ENCODE results near the gene GRK4. TPM values are rescaled to one million over a fixed set of nuclear protein-coding genes. Genes with fewer than 3 reads are reported as not detected.
A peak's percentile ranks its signal among the peaks of the same experiment; 100 is the strongest.
"Not testable (repeated sequence)": the region's sequence is repeated elsewhere in the genome, so short reads cannot be mapped to it uniquely, and the experiment has no call there.

GRK4 gene
- total RNA-seq, 2 experiments from 2014 or later, result 3.0 to 4.4 TPM

DNA sequence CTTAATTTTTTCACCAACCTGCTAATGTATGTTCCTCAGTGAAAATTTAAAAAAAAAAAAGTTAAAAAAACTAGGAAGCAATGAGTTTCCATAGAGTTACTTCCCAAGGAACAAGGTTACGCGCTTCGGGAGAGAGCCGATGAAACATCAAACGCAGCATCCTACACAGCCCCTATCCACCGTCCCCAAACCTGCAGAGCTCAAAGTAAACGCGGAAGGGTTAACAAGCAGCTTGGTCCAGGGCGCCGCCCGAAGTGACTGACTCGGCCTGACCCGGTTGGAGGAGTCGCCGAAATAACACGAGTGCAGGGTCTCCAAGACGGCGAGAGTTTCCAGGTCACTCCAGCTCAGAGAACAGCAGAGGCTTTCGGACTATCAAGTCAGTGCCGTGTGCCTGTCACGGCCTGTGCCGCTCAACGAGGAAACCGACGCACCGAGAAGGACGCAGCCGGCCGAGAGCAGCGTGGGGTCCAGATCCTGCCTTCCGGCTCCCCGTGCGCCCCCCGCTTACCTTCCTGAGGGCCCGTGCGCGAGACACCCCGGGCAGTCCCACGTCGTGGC lies 677 bp upstream of the GRK4 start:
- H3K4me3 Mint-ChIP-seq, result peak overlapping the region; percentile 78
- CTCF ChIA-PET, result interaction anchor here (1.0 to 4.6 kb wide), 13 partner anchors 9 to 199 kb away, joined by 3 to 37 read pairs (median 5); partner anchors contain the start of genes HTT and HTT-AS
- peaks cover 7% of the 10 kb centered on the region for H3K27me3 Mint-ChIP-seq
- no peaks in the 10 kb centered on the region for H3K9me3 Mint-ChIP-seq (ENCODE audit: low read depth)
- DNase-seq (peak; percentile 71), ATAC-seq (peak; percentile 29)
- H3K36me3 Mint-ChIP-seq, result peaks cover 19% of the 10 kb centered on the region
- H3K27ac Mint-ChIP-seq, result peak overlapping the region; percentile 77
- H3K4me1 Mint-ChIP-seq, result peaks cover 49% of the 10 kb centered on the region

DNA sequence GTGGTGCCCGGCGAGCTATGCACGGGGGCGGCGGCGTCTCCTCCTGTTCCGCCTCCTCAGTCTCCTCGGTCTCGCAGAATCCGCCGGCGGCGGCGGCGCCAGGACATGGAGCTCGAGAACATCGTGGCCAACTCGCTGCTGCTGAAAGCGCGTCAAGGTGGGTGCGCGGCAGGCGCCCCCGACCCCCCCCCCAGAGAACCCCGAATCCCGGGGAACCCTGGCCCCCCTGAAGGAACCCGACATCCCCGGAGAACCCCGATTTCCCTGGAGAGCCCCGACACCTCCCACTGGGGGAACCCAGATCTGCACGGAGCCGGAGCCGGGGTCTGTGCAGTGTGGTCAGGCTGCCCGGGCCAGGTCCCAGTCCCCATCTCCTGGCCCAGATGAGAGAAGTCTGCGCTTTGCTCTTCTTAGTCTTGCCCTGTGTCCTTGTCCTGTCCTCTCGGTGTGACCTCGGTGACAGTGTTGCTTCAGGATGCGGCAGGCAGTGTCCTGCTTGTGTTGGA lies 648 bp downstream of the GRK4 start:
- peak overlapping the region; percentile 78 for H3K4me3 Mint-ChIP-seq
- DNase-seq, result peak; percentile 70
- CTCF ChIA-PET, result interaction anchor here (0.5 to 4.6 kb wide), 15 partner anchors 10 to 208 kb away, joined by 3 to 37 read pairs (median 5); partner anchors contain the start of gene TNIP2
- peak; percentile 25 for ATAC-seq
- H3K4me1 Mint-ChIP-seq, result peaks cover 36% of the 10 kb centered on the region
- peak overlapping the region; percentile 28 for H3K27ac Mint-ChIP-seq
- H3K36me3 Mint-ChIP-seq, result peaks cover 8% of the 10 kb centered on the region
- H3K27me3 Mint-ChIP-seq, result peaks cover 7% of the 10 kb centered on the region
- no peaks in the 10 kb centered on the region for H3K9me3 Mint-ChIP-seq (ENCODE audit: low read depth)

DNA sequence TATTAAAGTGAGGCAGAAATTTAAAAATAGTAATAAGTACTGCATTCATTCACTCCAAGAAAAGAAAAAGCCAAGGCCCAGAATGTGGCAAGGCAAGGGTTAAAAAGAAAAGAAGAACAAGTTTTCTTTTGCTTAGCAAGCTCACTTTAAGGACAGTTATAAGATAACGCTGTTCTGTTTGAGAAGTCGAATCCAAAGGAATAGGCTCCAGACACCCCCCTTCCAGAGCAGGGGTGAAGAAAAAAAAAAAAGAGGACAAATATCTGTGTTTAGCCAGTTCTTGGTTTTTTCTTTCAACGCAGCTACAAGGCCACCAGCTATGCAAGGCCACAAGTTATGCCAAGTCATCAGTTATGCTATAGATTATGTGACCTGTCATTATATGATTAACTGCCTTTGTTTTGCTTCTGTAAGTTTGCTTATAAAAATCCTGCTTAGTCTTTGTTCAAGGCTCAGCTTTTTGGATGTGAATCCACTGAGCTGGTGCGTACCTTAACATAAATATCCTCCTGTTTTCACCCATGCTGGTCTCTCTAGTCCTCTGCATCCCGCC lies 1.4 kb downstream of the GRK4 start:
- peak overlapping the region; percentile 78 for H3K4me3 Mint-ChIP-seq
- peaks cover 7% of the 10 kb centered on the region for H3K36me3 Mint-ChIP-seq
- H3K4me1 Mint-ChIP-seq, result peaks cover 30% of the 10 kb centered on the region
- DNase-seq, result no peak
- CTCF ChIA-PET, result interaction anchor here (2.1 to 4.6 kb wide), 4 partner anchors 13 to 202 kb away, joined by 7 to 37 read pairs (median 18); no protein-coding TSS in a partner anchor
- no peak overlapping the region for H3K27ac Mint-ChIP-seq
- no peaks in the 10 kb centered on the region for H3K9me3 Mint-ChIP-seq (ENCODE audit: low read depth)
- ATAC-seq, result no peak
- H3K27me3 Mint-ChIP-seq, result peaks cover 7% of the 10 kb centered on the region

DNA sequence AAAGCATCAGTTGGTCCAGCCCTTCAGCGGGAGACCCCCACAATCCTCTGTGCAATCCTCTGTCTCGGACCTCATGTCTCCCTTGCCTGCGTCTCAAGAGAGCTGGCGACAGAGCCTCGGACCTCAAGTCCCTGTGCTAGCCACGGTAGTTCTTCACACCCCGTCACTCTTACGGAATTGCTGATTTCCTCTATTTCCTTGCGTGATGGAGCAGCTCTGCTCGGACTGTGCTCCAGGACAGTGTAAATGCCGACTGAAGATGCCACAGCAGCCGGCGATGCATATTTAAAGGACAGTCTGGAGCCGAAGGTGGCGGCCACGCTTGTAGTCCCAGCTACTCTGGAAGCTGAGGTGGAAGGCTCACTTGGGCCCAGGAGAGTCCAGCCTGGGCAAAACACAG lies 1.9 kb downstream of the GRK4 start:
- DNase-seq, result no peak
- ATAC-seq, result no peak
- Mint-ChIP-seq H3K27ac (no peak overlapping the region), H3K27me3 (peaks cover 7% of the 10 kb centered on the region), H3K4me3 (peak overlapping the region; percentile 19), H3K36me3 (peaks cover 7% of the 10 kb centered on the region), H3K9me3 (ENCODE audit: low read depth) (no peaks in the 10 kb centered on the region), H3K4me1 (peaks cover 27% of the 10 kb centered on the region)
- CTCF ChIA-PET, result interaction anchor here (2.1 to 4.6 kb wide), 4 partner anchors 12 to 202 kb away, joined by 7 to 37 read pairs (median 18); no protein-coding TSS in a partner anchor

DNA sequence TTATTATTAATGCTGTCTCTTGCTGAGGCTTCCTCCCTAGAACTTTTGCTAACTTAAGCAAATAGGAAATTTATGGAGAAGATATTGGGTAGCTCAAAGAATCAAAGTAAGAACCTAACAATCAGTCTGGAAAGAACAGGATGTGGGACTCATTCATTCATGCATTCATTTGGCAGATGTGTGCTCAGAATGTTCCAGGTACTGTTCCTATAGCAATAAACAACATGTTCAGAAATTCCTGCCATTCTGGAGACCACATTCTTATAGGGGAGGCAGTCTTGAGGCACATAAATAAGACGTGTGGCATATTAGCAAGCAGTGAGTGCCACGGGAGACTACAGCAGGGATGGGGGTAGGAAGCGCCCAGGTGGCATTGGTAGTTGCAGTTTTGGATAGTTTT lies 5.0 kb downstream of the GRK4 start:
- Mint-ChIP-seq H3K27me3 (peaks cover 7% of the 10 kb centered on the region), H3K4me1 (peaks cover 15% of the 10 kb centered on the region), H3K9me3 (ENCODE audit: low read depth) (no peaks in the 10 kb centered on the region), H3K4me3 (no peak overlapping the region), H3K27ac (no peak overlapping the region), H3K36me3 (no peaks in the 10 kb centered on the region)
- ATAC-seq, result no peak
- no peak for DNase-seq
- CTCF ChIA-PET, result interaction anchor here (1.8 kb wide), 1 partner anchor 10 kb away, joined by 9 read pairs; no protein-coding TSS in a partner anchor

DNA sequence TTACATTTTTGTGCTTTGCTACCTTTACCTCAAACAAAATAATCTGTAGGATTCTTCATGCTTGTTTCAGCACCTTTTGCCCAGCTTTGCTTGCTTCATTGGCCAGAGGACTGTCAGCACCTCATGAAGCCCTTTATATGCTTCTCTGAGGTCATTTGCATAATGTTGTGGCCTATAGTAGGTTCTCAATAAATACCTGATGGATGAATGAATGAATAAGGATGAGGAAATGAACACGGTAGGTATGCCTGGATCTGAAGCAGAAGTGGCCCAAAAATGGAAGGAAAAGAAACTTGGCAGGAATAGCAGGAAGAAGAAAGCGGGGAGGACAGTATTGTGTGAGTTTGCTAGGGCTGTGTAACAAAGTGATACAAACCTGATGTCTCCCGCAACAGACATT lies 7.9 kb downstream of the GRK4 start:
- H3K9me3 Mint-ChIP-seq (ENCODE audit: low read depth), result no peaks in the 10 kb centered on the region
- H3K4me1 Mint-ChIP-seq, result peaks cover 8% of the 10 kb centered on the region
- H3K36me3 Mint-ChIP-seq, result no peaks in the 10 kb centered on the region
- H3K27ac Mint-ChIP-seq, result no peak overlapping the region
- H3K27me3 Mint-ChIP-seq, result no peaks in the 10 kb centered on the region
- ATAC-seq (no peak), DNase-seq (no peak)
- CTCF ChIA-PET, result interaction anchor here (0.8 to 1.0 kb wide), 2 partner anchors 15 to 66 kb away, joined by 3 read pairs; no protein-coding TSS in a partner anchor
- H3K4me3 Mint-ChIP-seq, result no peak overlapping the region

DNA sequence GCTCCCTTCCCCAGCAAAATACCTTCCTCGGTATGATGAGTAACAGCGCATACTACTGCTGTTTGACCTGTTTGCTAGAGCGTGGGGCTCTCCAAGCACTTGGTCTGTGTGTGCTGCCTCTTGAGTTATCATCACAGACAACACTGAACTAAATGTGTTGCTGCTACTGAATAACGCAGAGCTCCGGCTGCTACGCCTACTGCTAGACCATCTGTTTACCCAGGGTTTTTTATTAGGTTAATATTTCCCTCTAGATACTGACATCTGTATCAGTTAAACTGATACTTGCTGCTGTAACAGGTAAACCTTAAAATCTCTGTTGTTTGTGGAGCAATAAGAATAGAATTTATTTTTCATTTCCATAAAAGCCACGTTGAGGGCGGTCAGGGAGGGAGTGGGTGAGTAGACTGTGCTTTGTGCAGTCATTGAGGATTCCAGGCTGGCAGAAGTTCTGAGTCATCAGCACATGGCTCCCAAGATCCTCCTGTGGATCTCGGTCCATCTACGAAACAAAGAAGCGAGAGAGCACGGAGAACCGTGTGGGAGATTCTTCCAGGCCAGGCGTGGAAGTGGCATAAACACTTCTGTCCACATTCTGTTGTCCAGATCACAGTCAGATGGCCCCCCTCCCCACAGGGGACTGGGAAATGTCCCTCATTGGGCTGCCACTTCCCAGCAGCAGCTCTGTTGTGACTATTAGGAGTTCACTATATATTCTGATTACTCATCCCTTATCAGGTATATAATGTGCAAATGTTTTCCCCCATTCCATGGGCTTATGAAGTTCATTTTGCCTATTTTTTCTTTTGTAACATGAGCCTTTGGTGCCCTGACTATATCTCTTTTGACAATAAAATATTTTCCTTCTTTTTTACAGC lies 14.1 kb downstream of the GRK4 start:
- H3K27ac Mint-ChIP-seq, result no peak overlapping the region
- CTCF ChIA-PET, result interaction anchor here (0.6 to 4.2 kb wide), 19 partner anchors 9 to 207 kb away, joined by 3 to 37 read pairs (median 5); partner anchors contain the start of genes GRK4 and NOP14
- no peaks in the 10 kb centered on the region for H3K4me1 Mint-ChIP-seq
- H3K9me3 Mint-ChIP-seq (ENCODE audit: low read depth), result peaks cover 3% of the 10 kb centered on the region
- DNase-seq (no peak), ATAC-seq (no peak)
- peaks cover 2% of the 10 kb centered on the region for H3K36me3 Mint-ChIP-seq
- no peak overlapping the region for H3K4me3 Mint-ChIP-seq
- H3K27me3 Mint-ChIP-seq, result peaks cover 3% of the 10 kb centered on the region

DNA sequence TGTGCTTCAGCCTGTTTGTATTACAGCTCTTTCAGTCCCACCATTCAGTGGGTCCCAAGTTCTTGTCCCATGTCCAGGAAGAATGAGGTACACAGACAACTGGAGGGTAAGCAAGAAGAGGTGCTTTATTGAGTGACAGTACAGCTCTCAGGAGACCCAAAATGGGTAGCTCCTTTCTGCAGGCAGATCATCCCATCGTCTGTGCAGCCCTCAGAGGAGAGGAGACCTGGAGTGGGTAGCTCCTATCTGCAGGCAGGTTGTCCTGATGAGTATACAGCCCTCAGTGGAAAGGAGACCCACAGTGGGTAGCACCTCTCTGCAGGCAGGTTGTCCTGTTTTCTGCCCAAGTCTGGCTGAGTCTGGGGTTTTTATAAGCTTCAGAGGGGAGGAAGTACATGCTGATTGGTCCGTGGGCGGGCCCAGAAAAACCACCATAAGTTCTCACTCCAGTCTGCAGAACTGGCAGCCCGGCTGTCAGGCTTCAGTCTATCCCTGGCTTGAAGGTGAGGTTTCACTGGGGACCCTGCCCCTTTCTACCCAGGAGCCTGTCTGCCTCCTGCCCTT lies 18.0 kb downstream of the GRK4 start:
- CTCF ChIA-PET, result interaction anchor here (0.9 to 2.9 kb wide), 7 partner anchors 11 to 80 kb away, joined by 3 to 10 read pairs (median 3); partner anchors contain the start of gene GRK4
- DNase-seq, result no peak
- Mint-ChIP-seq H3K27me3 (peaks cover 14% of the 10 kb centered on the region), H3K36me3 (peaks cover 4% of the 10 kb centered on the region), H3K4me1 (no peaks in the 10 kb centered on the region), H3K9me3 (ENCODE audit: low read depth) (peaks cover 3% of the 10 kb centered on the region), H3K27ac (no peak overlapping the region), H3K4me3 (no peak overlapping the region)
- ATAC-seq, result no peak

DNA sequence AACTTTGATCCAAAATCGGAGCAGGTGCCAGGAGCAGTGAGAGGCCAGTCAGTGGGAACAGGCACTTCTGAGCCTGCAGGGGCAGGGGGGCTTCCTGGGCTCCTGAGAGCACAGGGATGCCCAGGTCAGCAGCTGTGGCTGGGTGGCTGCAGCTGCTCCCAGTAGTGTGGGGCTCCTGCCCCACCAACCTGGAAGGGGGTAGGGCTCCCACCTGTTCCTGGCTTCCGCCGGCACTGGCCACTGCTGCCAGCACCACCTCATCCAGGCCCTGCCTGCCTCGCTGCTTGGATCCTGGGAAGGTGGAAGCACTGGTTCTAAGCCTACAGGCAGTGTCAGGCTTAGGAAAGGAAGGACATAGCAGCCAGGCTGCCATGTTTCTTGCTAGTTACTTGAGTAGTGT lies 18.6 kb downstream of the GRK4 start:
- H3K27me3 Mint-ChIP-seq, result peaks cover 14% of the 10 kb centered on the region
- H3K9me3 Mint-ChIP-seq (ENCODE audit: low read depth), result peaks cover 3% of the 10 kb centered on the region
- CTCF ChIA-PET, result interaction anchor here (1.1 to 2.9 kb wide), 3 partner anchors 10 to 79 kb away, joined by 3 to 10 read pairs (median 6); partner anchors contain the start of gene GRK4
- peaks cover 4% of the 10 kb centered on the region for H3K36me3 Mint-ChIP-seq
- ATAC-seq, result no peak
- H3K4me1 Mint-ChIP-seq, result no peaks in the 10 kb centered on the region
- no peak for DNase-seq
- H3K4me3 Mint-ChIP-seq, result no peak overlapping the region
- H3K27ac Mint-ChIP-seq, result no peak overlapping the region

DNA sequence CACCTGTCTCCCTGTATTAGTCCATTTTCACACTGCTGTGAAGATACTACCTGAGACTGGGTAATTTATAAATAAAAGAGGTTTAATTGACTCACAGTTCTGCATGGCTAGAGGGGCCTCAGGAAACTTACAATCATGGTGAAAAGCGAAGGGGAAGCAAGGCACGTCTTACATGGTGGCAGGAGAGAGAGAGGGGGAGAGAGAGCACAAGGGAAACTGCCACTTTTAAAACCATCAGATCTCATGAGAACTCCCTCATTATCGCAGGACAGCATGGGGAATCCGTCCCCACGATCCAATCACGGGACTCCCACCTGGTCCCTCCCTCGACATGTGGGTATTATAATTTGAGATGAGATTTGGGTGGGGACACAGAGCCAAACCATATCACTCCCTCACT lies 20.3 kb downstream of the GRK4 start:
- not testable (repeated sequence) for ATAC-seq; H3K36me3 Mint-ChIP-seq; H3K9me3 Mint-ChIP-seq (ENCODE audit: low read depth); DNase-seq; H3K4me3 Mint-ChIP-seq; H3K4me1 Mint-ChIP-seq; H3K27ac Mint-ChIP-seq
- peaks cover 19% of the 10 kb centered on the region for H3K27me3 Mint-ChIP-seq
- CTCF ChIA-PET, result interaction anchor here (1.7 kb wide), 1 partner anchor 9 kb away, joined by 6 read pairs; no protein-coding TSS in a partner anchor

DNA sequence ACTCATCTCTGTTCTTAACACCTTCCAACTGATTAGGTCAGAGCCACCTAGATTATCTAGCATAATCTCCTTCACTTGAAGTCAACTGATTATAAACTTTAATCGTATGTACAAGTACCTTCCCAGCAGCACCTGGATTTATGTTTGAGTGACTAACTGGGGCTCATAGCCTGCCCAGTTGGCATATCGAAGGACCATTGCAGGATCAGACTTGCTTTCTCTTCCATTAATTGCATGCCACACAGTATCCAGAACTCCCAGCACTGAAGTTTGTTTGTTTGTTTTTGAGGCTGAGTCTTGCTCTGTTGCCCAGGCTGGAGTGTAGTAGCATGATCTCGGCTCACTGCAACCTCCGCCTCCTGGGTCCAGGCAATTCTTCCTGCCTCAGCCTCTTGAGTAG lies 27.9 kb downstream of the GRK4 start:
- no peaks in the 10 kb centered on the region for H3K36me3 Mint-ChIP-seq
- no peaks in the 10 kb centered on the region for H3K9me3 Mint-ChIP-seq (ENCODE audit: low read depth)
- CTCF ChIA-PET, result interaction anchor here (0.8 to 2.0 kb wide), 2 partner anchors 9 to 46 kb away, joined by 3 to 6 read pairs; no protein-coding TSS in a partner anchor
- DNase-seq, result no peak
- H3K27me3 Mint-ChIP-seq, result peaks cover 15% of the 10 kb centered on the region
- H3K4me3 Mint-ChIP-seq, result no peak overlapping the region
- H3K4me1 Mint-ChIP-seq, result no peaks in the 10 kb centered on the region
- no peak overlapping the region for H3K27ac Mint-ChIP-seq
- ATAC-seq, result no peak

DNA sequence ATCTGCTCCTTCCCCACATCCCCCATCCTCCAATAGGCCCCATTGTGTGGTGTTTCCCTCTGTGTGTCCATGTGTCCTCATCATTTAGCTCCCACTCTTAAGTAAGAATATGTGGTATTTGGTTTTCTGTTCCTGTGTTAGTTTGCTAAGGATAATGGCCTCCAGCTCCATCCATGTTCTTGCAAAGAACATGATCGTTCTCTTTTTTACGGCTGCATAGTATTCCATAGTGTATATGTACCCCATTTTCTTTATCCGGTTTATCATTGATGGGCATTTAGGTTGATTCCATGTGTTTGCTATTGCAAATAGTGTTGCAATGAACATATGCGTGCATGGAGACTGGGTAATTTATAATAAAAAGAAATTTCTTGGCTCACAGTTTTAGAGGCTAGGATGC lies 31.5 kb downstream of the GRK4 start:
- CTCF ChIA-PET, result interaction anchor here (0.6 to 2.0 kb wide), 2 partner anchors 17 to 291 kb away, joined by 3 to 8 read pairs; no protein-coding TSS in a partner anchor
- ATAC-seq, result no peak

More for the DNA sequence above, 31.5 kb downstream of the GRK4 start:
- peaks cover 17% of the 10 kb centered on the region for H3K27me3 Mint-ChIP-seq
- no peak for DNase-seq
- H3K27ac Mint-ChIP-seq, result no peak overlapping the region
- no peak overlapping the region for H3K4me3 Mint-ChIP-seq
- no peaks in the 10 kb centered on the region for H3K9me3 Mint-ChIP-seq (ENCODE audit: low read depth)
- no peaks in the 10 kb centered on the region for H3K4me1 Mint-ChIP-seq
- no peaks in the 10 kb centered on the region for H3K36me3 Mint-ChIP-seq

All from activated CD8-positive, alpha-beta memory T cell treated with anti-CD3 and anti-CD28 coated beads, Interleukin-2, amount 10 ng/mL, durations not matched to agents 7 days and 5 days (primary cell).